ENCODE data around the gene MRGPRF. TPM values are rescaled to one million over a fixed set of nuclear protein-coding genes. Genes with fewer than 3 reads are reported as not detected.
"Not testable (repeated sequence)": the region's sequence is repeated elsewhere in the genome, so short reads cannot be mapped to it uniquely, and the experiment has no call there.

MRGPRF gene
- total and polyA plus RNA-seq, 2 donors (not counting 1 experiment from before 2014, with no cell fraction given), result not detected

DNA sequence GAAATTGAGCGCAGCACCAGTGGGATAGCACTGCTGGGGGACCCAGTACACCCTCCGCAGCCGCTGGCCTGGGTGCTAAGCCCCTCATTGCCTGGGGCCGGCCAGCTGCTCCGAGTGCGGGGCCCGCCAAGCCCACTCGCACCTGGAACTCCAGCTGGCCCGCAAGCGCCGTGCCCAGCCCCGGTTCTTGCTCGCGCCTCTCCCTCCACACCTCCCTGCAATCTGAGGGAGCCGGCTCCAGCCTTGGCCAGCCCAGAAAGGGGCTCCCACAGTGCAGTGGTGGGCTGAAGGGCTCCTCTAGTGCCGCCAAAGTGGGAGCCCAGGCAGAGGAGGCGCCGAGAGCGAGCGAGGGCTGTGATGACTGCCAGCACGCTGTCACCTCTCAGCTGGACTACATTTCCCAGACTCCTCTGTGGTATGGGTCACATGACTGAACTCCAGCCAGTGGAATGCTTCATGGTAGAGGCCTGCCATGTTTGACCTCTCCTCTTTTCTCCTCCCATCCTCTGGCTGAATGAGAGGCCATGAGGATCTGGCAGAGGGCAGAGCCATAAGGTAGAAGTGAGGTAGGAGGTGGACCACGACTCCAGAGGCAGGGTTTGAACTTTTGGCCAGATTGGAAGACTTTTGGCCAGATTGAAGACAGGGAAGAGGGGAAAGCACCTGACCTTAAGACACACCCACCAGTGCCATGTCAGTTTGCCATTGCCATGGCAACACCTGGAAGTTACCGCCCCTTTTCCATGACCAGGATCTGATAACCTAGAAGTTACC is 38.4 kb downstream of the MRGPRF start:
- peaks cover 0 to 13% (median 0%) of the 10 kb centered on the region in 3 donors for H3K9me3 ChIP-seq (ENCODE audit: control extremely low read depth in 1 of 3, control insufficient read depth in 2 of 3, insufficient read depth in 1 of 3, low read length in 2 of 3)
- no peak overlapping the region for H3K9ac ChIP-seq (ENCODE audit: low read length)
- Mint-ChIP-seq H3K27ac (no peak overlapping the region), H3K4me3 (no peak overlapping the region), H3K27me3 (peaks cover 22% of the 10 kb centered on the region), H3K4me1 (no peaks in the 10 kb centered on the region), H3K9me3 (ENCODE audit: insufficient read depth) (no peaks in the 10 kb centered on the region)
- no peak overlapping the region for H3K4me3 ChIP-seq (ENCODE audit: control extremely low read depth in 1 of 5, extremely low read depth in 1 of 5, insufficient read depth in 1 of 5, low read depth in 2 of 5, low read length in 4 of 5)
- WGBS (ENCODE audit: insufficient coverage), result 94% methylated on average over 19 of the region's 23 CpGs
- ChIA-PET CTCF (no interaction called here), POLR2A (no interaction called here)
- no peaks in the 10 kb centered on the region for H4K20me1 ChIP-seq (ENCODE audit: control insufficient read depth, insufficient read depth, low read length, poor library complexity, severe bottlenecking)
- H3K27ac ChIP-seq (ENCODE audit: low read length in 2 of 2), result no peak overlapping the region
- H3K4me1 ChIP-seq (ENCODE audit: control insufficient read depth in 2 of 2, insufficient read depth in 2 of 2, low read length in 2 of 2), result no peaks in the 10 kb centered on the region
- peak overlapping the region; percentile 49 for H2AFZ ChIP-seq (ENCODE audit: insufficient read depth, low read depth, low read length, poor library complexity, severe bottlenecking)
- ATAC-seq (ENCODE audit: low read depth), result no peak
- no peaks in the 10 kb centered on the region for H3K79me2 ChIP-seq (ENCODE audit: control insufficient read depth, insufficient read depth, low read length)
- H3K4me2 ChIP-seq (replicated peaks; ENCODE audit: low read depth, low read length, poor library complexity, severe bottlenecking), result no peak overlapping the region
- TF ChIP-seq EZH2 (IDR thresholded peaks at IDR 0.05; ENCODE audit: borderline replicate concordance, insufficient read depth, low read depth, low read length, poor library complexity, severe bottlenecking), result no peak
- no peak for TF ChIP-seq CTCF (IDR thresholded peaks at IDR 0.05)
- intact Hi-C loops (cut with micrococcal nuclease), result no loop called here
- DNase-seq, result no peak
- H3K36me3 ChIP-seq (replicated peaks in 1 of 2; ENCODE audit: control extremely low read depth in 1 of 2, control insufficient read depth in 1 of 2, extremely low read depth in 1 of 2, insufficient read depth in 2 of 2, low read length in 1 of 2), result no peaks in the 10 kb centered on the region
- peaks cover 0 to 6% (median 2%) of the 10 kb centered on the region in 4 experiments for H3K27me3 ChIP-seq (replicated peaks in 1 of 4; ENCODE audit: control extremely low read depth in 1 of 4, control insufficient read depth in 3 of 4, insufficient read depth in 4 of 4, low read length in 3 of 4)

- POLR2A ChIA-PET; intact Hi-C loops (cut with micrococcal nuclease); DNase-seq; H3K9me3 Mint-ChIP-seq (ENCODE audit: insufficient read depth); H3K4me3 ChIP-seq (ENCODE audit: control extremely low read depth in 1 of 5, extremely low read depth in 1 of 5, insufficient read depth in 1 of 5, low read depth in 2 of 5, low read length in 4 of 5); ATAC-seq (ENCODE audit: low read depth); H4K20me1 ChIP-seq (ENCODE audit: control insufficient read depth, insufficient read depth, low read length, poor library complexity, severe bottlenecking); H3K4me1 ChIP-seq (ENCODE audit: control insufficient read depth in 2 of 2, insufficient read depth in 2 of 2, low read length in 2 of 2); H3K4me2 ChIP-seq (replicated peaks; ENCODE audit: low read depth, low read length, poor library complexity, severe bottlenecking); H3K9ac ChIP-seq (ENCODE audit: low read length); H3K27me3 ChIP-seq (replicated peaks in 1 of 4; ENCODE audit: control extremely low read depth in 1 of 4, control insufficient read depth in 3 of 4, insufficient read depth in 4 of 4, low read length in 3 of 4); CTCF ChIA-PET; H3K79me2 ChIP-seq (ENCODE audit: control insufficient read depth, insufficient read depth, low read length); H3K27ac ChIP-seq (ENCODE audit: low read length in 2 of 2); H3K27ac Mint-ChIP-seq; H2AFZ ChIP-seq (ENCODE audit: insufficient read depth, low read depth, low read length, poor library complexity, severe bottlenecking); H3K36me3 ChIP-seq (replicated peaks in 1 of 2; ENCODE audit: control extremely low read depth in 1 of 2, control insufficient read depth in 1 of 2, extremely low read depth in 1 of 2, insufficient read depth in 2 of 2, low read length in 1 of 2); H3K4me1 Mint-ChIP-seq; H3K4me3 Mint-ChIP-seq: not testable (repeated sequence)
- peaks cover 0 to 13% (median 0%) of the 10 kb centered on the region in 3 donors for H3K9me3 ChIP-seq (ENCODE audit: control extremely low read depth in 1 of 3, control insufficient read depth in 2 of 3, insufficient read depth in 1 of 3, low read length in 2 of 3)
- WGBS (ENCODE audit: insufficient coverage), result 80% methylated on average over 4 of the region's 12 CpGs
- H3K27me3 Mint-ChIP-seq, result peaks cover 16% of the 10 kb centered on the region
These were observed 39.3 kb downstream of the MRGPRF start for GRCh38 chr11:68973706-68974105.

Measured in B cell (primary cell).